Astrocyte (in vitro differentiated cells and primary cell): ENCODE measurements around the gene TMEM132C. TPM values are rescaled to one million over a fixed set of nuclear protein-coding genes. Genes with fewer than 3 reads are reported as not detected.

Experiments
- DNase-seq: peaks from one replicate; pipeline ENCODE4 v3.0.0-alpha.2; 2010; ENCODE audit warnings: low read depth
- FAIRE-seq: peaks from 2 replicates; lab custom pipeline; 2011; peaks lifted over from hg19 to GRCh38; lab: Jason Lieb, UNC
- H2AFZ ChIP-seq: 2 replicates; pipeline ENCODE4 v1.6.0; 2012; ENCODE audit warnings: low read depth, low read length, inconsistent platforms
- H3K27ac ChIP-seq: 2 replicates; pipeline ENCODE4 v1.5.1; 2011; ENCODE audit warnings: low read depth, low read length, inconsistent platforms
- H3K27me3 ChIP-seq: 2 replicates; pipeline ENCODE4 v1.6.0; 2011; ENCODE audit warnings: low read length, inconsistent platforms; ENCODE audit not compliant: insufficient read depth
- H3K36me3 ChIP-seq: 2 replicates; pipeline ENCODE4 v1.5.1; 2011; ENCODE audit warnings: low read length, inconsistent platforms; ENCODE audit not compliant: insufficient read depth
- H3K4me1 ChIP-seq: 2 replicates; pipeline ENCODE4 v1.5.1; 2011; ENCODE audit warnings: low read length, inconsistent platforms; ENCODE audit not compliant: insufficient read depth
- H3K4me2 ChIP-seq: 2 replicates; pipeline ENCODE4 v1.6.0; 2012; ENCODE audit warnings: low read length, inconsistent platforms
- H3K4me3 ChIP-seq: 2 replicates; pipeline ENCODE4 v1.5.1; 2011; ENCODE audit warnings: low read depth, mild to moderate bottlenecking, low read length, inconsistent platforms; ENCODE audit not compliant: insufficient read depth
- H3K79me2 ChIP-seq: 2 replicates; pipeline ENCODE4 v1.6.0; 2012; ENCODE audit warnings: mild to moderate bottlenecking, low read length, inconsistent platforms; ENCODE audit not compliant: insufficient read depth
- H3K9ac ChIP-seq: 2 replicates; pipeline ENCODE4 v1.6.0; 2012; ENCODE audit warnings: mild to moderate bottlenecking, low read length, inconsistent platforms
- H3K9me3 ChIP-seq: 2 replicates; pipeline ENCODE4 v1.5.1; 2012; ENCODE audit warnings: low read depth, mild to moderate bottlenecking, low read length, inconsistent platforms; ENCODE audit not compliant: insufficient read depth
- H4K20me1 ChIP-seq: 2 replicates; pipeline ENCODE4 v1.6.0; 2012; ENCODE audit warnings: low read length, inconsistent platforms; ENCODE audit not compliant: insufficient read depth
- H3K27ac Mint-ChIP-seq: one replicate; pipeline ENCODE4 v1.8.0; 2021; ENCODE audit warnings: mild to moderate bottlenecking, mixed read lengths; ENCODE audit not compliant: unreplicated experiment
- H3K27me3 Mint-ChIP-seq: one replicate; pipeline ENCODE4 v1.8.0; 2021; ENCODE audit warnings: low read depth, mixed read lengths; ENCODE audit not compliant: unreplicated experiment
- H3K36me3 Mint-ChIP-seq: one replicate; pipeline ENCODE4 v1.8.0; 2021; ENCODE audit warnings: low read depth, mixed read lengths; ENCODE audit not compliant: unreplicated experiment
- H3K4me1 Mint-ChIP-seq: one replicate; pipeline ENCODE4 v1.8.0; 2021; ENCODE audit warnings: low read depth, mixed read lengths; ENCODE audit not compliant: unreplicated experiment
- H3K4me3 Mint-ChIP-seq: one replicate; pipeline ENCODE4 v1.8.0; 2021; ENCODE audit warnings: mild to moderate bottlenecking, moderate library complexity, mixed read lengths; ENCODE audit not compliant: unreplicated experiment
- H3K9me3 Mint-ChIP-seq: one replicate; pipeline ENCODE4 v1.8.0; 2021; ENCODE audit warnings: mild to moderate bottlenecking, mixed read lengths; ENCODE audit not compliant: unreplicated experiment
- EZH2 ChIP-seq: IDR thresholded peaks from 2 replicates; pipeline ENCODE4 v1.6.1; 2012; ENCODE audit warnings: mild to moderate bottlenecking, low read length, inconsistent platforms; ENCODE audit not compliant: insufficient read depth
- total RNA-seq: library from RNA; stranded (reverse); gene quantifications from 2 replicates; pipeline ENCODE4 v1.2.1, GENCODE V29; 2021
- TF ChIP-seq, protein P1 (sequence below): IDR thresholded peaks from 2 replicates; pipeline ENCODE4 v1.5.1; 2011; ENCODE audit warnings: low read depth, mild to moderate bottlenecking, inconsistent platforms, low read length, moderate library complexity; ENCODE audit not compliant: insufficient read depth

TMEM132C gene
- total RNA-seq, 1 donor from 2014 or later, result not detected

DNA sequence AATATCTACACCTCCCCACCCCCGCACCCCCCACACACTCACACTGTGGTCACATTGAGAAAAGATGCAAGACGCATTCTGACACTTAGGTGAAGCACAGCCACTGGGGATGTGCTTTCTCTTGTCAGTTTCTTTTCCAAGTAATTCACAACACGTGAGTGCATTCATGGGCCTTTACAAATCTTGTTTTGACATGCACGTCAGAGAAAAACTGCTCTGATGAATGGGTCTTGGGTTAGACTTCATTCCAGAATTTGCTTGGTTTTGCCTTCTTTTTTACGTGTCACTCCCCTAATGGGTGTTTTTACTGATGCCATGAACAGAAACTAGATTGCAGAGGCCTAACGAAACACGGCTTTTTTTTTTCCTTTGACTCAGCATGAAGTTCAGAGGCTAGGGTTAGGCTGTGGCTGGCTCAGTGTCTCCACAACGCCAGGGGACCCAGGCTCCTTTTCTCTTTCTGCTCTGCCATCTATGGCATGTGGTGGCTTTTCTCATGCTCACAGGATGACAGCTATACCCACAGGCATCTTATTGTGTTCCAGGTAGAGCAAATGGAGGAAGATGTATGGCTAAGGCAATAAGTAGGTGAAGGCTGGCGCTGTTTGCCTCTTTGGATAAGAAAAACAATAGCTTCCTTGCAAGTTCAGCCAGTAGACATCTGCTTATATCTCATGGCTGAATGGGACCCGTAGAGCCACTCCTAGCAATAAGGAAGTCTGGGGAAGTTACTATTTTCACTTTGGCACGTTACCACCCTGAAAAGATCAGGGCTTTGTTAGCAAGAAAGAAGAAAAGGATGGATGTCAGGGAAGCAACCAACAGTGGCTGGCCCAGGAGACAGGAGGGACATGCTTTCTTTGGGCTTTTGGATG is 303.5 kb downstream of the TMEM132C start:
- Histone ChIP-seq H3K27ac (no peak overlapping the region), H3K27me3 (no peaks in the 10 kb centered on the region), H3K79me2 (no peaks in the 10 kb centered on the region), H3K9ac (no peak overlapping the region), H4K20me1 (no peaks in the 10 kb centered on the region), H2AFZ (no peak overlapping the region), H3K36me3 (no peaks in the 10 kb centered on the region), H3K9me3 (peaks cover 8% of the 10 kb centered on the region), H3K4me3 (no peak overlapping the region), H3K4me2 (no peak overlapping the region), H3K4me1 (no peaks in the 10 kb centered on the region)
- no peak for DNase-seq
- H3K4me3 Mint-ChIP-seq, result no peak overlapping the region
- no peaks in the 10 kb centered on the region for H3K27me3 Mint-ChIP-seq
- FAIRE-seq, result no peak
- peaks cover 3% of the 10 kb centered on the region for H3K9me3 Mint-ChIP-seq
- no peak for TF ChIP-seq EZH2
- TF ChIP-seq, protein P1, sequence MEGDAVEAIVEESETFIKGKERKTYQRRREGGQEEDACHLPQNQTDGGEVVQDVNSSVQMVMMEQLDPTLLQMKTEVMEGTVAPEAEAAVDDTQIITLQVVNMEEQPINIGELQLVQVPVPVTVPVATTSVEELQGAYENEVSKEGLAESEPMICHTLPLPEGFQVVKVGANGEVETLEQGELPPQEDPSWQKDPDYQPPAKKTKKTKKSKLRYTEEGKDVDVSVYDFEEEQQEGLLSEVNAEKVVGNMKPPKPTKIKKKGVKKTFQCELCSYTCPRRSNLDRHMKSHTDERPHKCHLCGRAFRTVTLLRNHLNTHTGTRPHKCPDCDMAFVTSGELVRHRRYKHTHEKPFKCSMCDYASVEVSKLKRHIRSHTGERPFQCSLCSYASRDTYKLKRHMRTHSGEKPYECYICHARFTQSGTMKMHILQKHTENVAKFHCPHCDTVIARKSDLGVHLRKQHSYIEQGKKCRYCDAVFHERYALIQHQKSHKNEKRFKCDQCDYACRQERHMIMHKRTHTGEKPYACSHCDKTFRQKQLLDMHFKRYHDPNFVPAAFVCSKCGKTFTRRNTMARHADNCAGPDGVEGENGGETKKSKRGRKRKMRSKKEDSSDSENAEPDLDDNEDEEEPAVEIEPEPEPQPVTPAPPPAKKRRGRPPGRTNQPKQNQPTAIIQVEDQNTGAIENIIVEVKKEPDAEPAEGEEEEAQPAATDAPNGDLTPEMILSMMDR, result no peak
- H3K4me1 Mint-ChIP-seq, result no peaks in the 10 kb centered on the region
- H3K27ac Mint-ChIP-seq, result no peak overlapping the region
- no peaks in the 10 kb centered on the region for H3K36me3 Mint-ChIP-seq

DNA sequence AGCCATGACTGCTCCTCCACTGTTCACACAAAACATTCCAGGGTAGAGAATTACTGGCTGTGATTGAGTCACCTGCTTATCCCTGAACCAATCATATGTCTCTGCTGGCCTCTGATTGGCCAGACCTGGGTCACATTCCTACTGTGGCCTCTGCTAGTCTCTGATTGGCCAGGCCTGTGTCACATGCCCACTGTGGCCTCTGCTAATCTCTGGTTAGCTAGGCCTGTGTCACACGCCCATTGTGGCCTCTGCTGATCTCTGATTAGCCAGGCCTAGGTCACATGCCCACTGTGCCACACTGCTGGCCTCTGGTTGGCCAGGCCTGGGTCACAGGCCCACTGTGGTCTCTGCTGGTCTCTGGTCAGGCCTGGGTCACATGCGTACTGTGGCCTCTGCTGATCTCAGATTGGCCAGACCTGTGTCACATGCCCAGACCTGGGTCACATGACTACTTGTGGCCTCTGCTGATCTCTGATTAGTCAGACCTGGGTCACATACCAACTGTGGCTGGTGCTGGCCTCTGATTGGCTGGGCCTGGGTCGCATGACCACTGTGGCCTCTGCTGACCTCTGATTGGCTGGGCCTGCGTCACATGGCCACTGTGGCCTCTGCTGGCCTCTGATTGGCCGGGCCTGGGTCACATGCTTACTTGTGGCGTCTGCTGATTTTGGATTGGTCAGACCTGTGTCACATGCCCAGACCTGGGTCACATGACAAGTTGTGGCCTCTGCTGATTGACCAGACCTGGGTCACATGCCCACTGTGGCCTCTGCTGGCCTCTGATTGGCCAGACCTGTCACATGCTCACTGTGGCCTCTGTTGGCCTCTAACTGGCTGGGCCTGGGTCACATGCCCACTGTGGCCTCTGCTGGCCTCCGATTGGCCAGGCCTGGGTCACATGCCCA is 305.2 kb downstream of the TMEM132C start:
- Histone ChIP-seq H3K4me3 (no peak overlapping the region), H2AFZ (no peak overlapping the region), H3K79me2 (no peaks in the 10 kb centered on the region), H3K27ac (no peak overlapping the region), H3K9me3 (peaks cover 10% of the 10 kb centered on the region), H3K4me2 (no peak overlapping the region), H4K20me1 (no peaks in the 10 kb centered on the region), H3K4me1 (no peaks in the 10 kb centered on the region), H3K27me3 (no peaks in the 10 kb centered on the region), H3K9ac (no peak overlapping the region), H3K36me3 (no peaks in the 10 kb centered on the region)
- no peak overlapping the region for H3K27ac Mint-ChIP-seq
- no peaks in the 10 kb centered on the region for H3K36me3 Mint-ChIP-seq
- peaks cover 5% of the 10 kb centered on the region for H3K9me3 Mint-ChIP-seq
- no peaks in the 10 kb centered on the region for H3K27me3 Mint-ChIP-seq
- TF ChIP-seq, protein P1, result no peak
- no peak for TF ChIP-seq EZH2
- H3K4me3 Mint-ChIP-seq, result no peak overlapping the region
- FAIRE-seq (no peak), DNase-seq (no peak)
- H3K4me1 Mint-ChIP-seq, result no peaks in the 10 kb centered on the region
